CD4-positive, alpha-beta memory T cell (primary cell): ENCODE data around the gene SPTBN5. TPM values are rescaled to one million over a fixed set of nuclear protein-coding genes. Genes with fewer than 3 reads are reported as not detected.
A peak's percentile ranks its signal among the peaks of the same experiment; 100 is the strongest.

Experiments
- CTCF ChIA-PET: fragments of 350-600 bp; sonication (Branson Sonifier 250); formaldehyde crosslinking; loops from one replicate; lab custom pipeline; 2021; ENCODE audit warnings: inconsistent platforms; ENCODE audit not compliant: partially characterized antibody; lab: Charles Lee
- POLR2A ChIA-PET: fragments of 350-600 bp; sonication (Branson Sonifier 250); formaldehyde crosslinking; loops from one replicate; lab custom pipeline; 2021; ENCODE audit not compliant: partially characterized antibody; lab: Charles Lee
- DNase-seq, 5 donors: peaks; one replicate each; pipeline versions ENCODE4 v3.0.0 to v3.0.0-alpha.2; 2020 to 2022; ENCODE audit warnings: mixed read lengths in 1 of 5
- H3K27ac ChIP-seq: one replicate; pipeline ENCODE4 v1.7.0; 2013; ENCODE audit warnings: low read depth, low read length
- H3K27me3 ChIP-seq: 2 replicates; pipeline ENCODE4 v1.7.0; 2013; ENCODE audit warnings: mild to moderate bottlenecking, low read length, moderate library complexity; ENCODE audit not compliant: insufficient read depth
- H3K36me3 ChIP-seq: 2 replicates; pipeline ENCODE4 v1.7.0; 2013; ENCODE audit warnings: mild to moderate bottlenecking, low read length, moderate library complexity; ENCODE audit not compliant: insufficient read depth
- H3K4me1 ChIP-seq: 2 replicates; pipeline ENCODE4 v1.7.0; 2013; ENCODE audit warnings: mild to moderate bottlenecking, low read length, moderate library complexity; ENCODE audit not compliant: insufficient read depth
- H3K4me3 ChIP-seq, 2 donors: one replicate each; pipeline ENCODE4 v1.7.0; 2013; ENCODE audit warnings: low read length in 2 of 2, mild to moderate bottlenecking in 1 of 2
- H3K9me3 ChIP-seq, 2 donors: one replicate each; pipeline ENCODE4 v1.7.0; 2013; ENCODE audit warnings: low read length in 2 of 2, control low read depth in 1 of 2; ENCODE audit not compliant: control insufficient read depth in 1 of 2
- H3K27ac Mint-ChIP-seq, 7 donors: one replicate each; pipeline ENCODE4 v1.8.0; 2020 to 2021; ENCODE audit warnings: mixed read lengths in 7 of 7, mild to moderate bottlenecking in 6 of 7, inconsistent platforms in 3 of 7, moderate library complexity in 3 of 7
- H3K27me3 Mint-ChIP-seq, 2 donors: one replicate each; pipeline ENCODE4 v1.8.0; 2020 to 2021; ENCODE audit warnings: mixed read lengths in 2 of 2
- H3K36me3 Mint-ChIP-seq, 2 donors: one replicate each; pipeline ENCODE4 v1.8.0; 2020 to 2021; ENCODE audit warnings: mixed read lengths in 2 of 2, inconsistent platforms in 1 of 2, mild to moderate bottlenecking in 1 of 2
- H3K4me1 Mint-ChIP-seq, 4 donors: one replicate each; pipeline ENCODE4 v1.8.0; 2020 to 2021; ENCODE audit warnings: mixed read lengths in 4 of 4, mild to moderate bottlenecking in 1 of 4
- H3K4me3 Mint-ChIP-seq, 8 donors: one replicate each; pipeline ENCODE4 v1.8.0; 2020 to 2021; ENCODE audit warnings: mixed read lengths in 8 of 8, mild to moderate bottlenecking in 7 of 8, moderate library complexity in 6 of 8, inconsistent platforms in 3 of 8
- H3K9me3 Mint-ChIP-seq, 8 donors: one replicate each; pipeline ENCODE4 v1.8.0; 2020 to 2021; ENCODE audit warnings: mixed read lengths in 8 of 8, mild to moderate bottlenecking in 5 of 8, inconsistent platforms in 3 of 8, moderate library complexity in 1 of 8
- intact Hi-C: fragments of 100-400 bp; cut with micrococcal nuclease; formaldehyde crosslinking; loops from one replicate; pipeline ENCODE4 v1.15.1; 2023
- polyA plus RNA-seq, 2 donors: library from polyadenylated mRNA; unstranded; fragments of 300-500 nt; fragmentation: Illumina TruSeq; gene quantifications; one replicate each; pipeline ENCODE4 v1.2.3, GENCODE V29; 2021
- total RNA-seq, 2 experiments: library from RNA; stranded (reverse); gene quantifications; one replicate each; pipeline ENCODE4 v1.2.3, GENCODE V29; 2021

The SPTBN5 gene
- total and polyA plus RNA-seq, 4 experiments from 2014 or later: 0.03 to 2.7 (median 2.4) TPM; not detected in 1

DNA sequence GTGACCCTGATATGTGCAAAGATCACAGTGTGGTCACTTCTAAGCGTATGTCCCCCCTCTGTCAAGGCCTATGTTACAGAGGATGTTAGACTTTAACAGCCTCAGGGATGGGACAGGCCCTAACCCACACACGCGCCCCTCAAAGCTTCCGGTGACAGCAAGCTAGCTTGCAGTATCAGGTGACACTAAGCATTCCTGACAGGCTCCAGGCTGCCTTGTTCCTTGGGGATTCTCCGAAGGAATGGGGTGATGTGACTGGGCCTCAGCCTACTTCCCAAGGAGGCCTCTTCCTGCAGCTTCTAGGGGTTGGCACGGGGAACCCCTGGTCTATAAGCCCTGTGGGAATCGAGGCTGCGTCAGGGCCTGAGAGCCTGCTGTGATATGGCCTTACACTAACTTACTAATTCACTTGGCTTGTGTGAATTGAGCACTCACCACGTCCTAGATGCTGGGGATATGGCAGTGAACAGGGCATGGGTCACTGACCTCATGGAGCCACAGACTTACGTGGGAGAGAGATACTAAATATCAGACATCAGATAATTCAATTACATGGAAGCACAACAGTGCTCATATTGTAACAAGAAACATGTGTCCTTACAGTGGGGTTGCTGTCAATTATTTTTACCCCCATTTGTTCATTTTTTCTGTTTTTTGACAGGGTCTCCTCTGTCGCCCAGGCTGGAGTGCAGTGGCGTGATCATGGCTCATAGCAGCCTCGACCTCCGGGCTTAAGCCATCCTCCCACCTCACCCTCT lies 11.4 kb upstream of the SPTBN5 start:
- ChIA-PET POLR2A (interaction anchor here (0.7 to 6.6 kb wide), 13 partner anchors 10 to 132 kb away, joined by 3 to 49 read pairs (median 4); partner anchors contain the start of genes EHD4, JMJD7 and MAPKBP1), CTCF (interaction anchor here (0.7 to 9.1 kb wide), 49 partner anchors 8 to 1454 kb away, joined by 3 to 287 read pairs (median 5); partner anchors contain the start of genes EHD4, JMJD7 and MAPKBP1)
- H3K9me3 ChIP-seq: no peaks in the 10 kb centered on the region
- peaks cover 32% of the 10 kb centered on the region for H3K36me3 ChIP-seq
- H3K27me3 ChIP-seq: no peaks in the 10 kb centered on the region
- no peak overlapping the region for H3K4me3 ChIP-seq
- no peak for DNase-seq
- Mint-ChIP-seq H3K27ac (peak overlapping the region in 6 of 7 donors; percentile 63 to 89 (median 80)), H3K4me1 (peaks cover 8 to 12% (median 10%) of the 10 kb centered on the region in 4 donors), H3K9me3 (no peaks in the 10 kb centered on the region), H3K4me3 (no peak overlapping the region), H3K36me3 (peaks cover 40 to 57% of the 10 kb centered on the region in 2 donors), H3K27me3 (no peaks in the 10 kb centered on the region)
- no peak overlapping the region for H3K27ac ChIP-seq
- intact Hi-C loops: no loop called here
- H3K4me1 ChIP-seq: peaks cover 7% of the 10 kb centered on the region

GRCh38 chr15:41904541-41905005 lies 10.7 kb upstream of the SPTBN5 start:
- H3K36me3 Mint-ChIP-seq: peaks cover 39 to 55% of the 10 kb centered on the region in 2 donors
- H3K36me3 ChIP-seq: peaks cover 32% of the 10 kb centered on the region

GRCh38 chr15:41903782-41904181 lies 9.9 kb upstream of the SPTBN5 start:
- DNase-seq: no peak
- H3K36me3 Mint-ChIP-seq: peaks cover 41 to 55% of the 10 kb centered on the region in 2 donors

More at GRCh38 chr15:41904541-41905005, 10.7 kb upstream of the SPTBN5 start:
- Mint-ChIP-seq H3K4me3 (no peak overlapping the region), H3K27ac (peak overlapping the region in 6 of 7 donors; percentile 63 to 89 (median 80)), H3K9me3 (no peaks in the 10 kb centered on the region), H3K4me1 (peaks cover 6 to 13% (median 10%) of the 10 kb centered on the region in 4 donors), H3K27me3 (no peaks in the 10 kb centered on the region)
- H3K27ac ChIP-seq: no peak overlapping the region
- ChIA-PET CTCF (interaction anchor here (0.7 to 9.1 kb wide), 49 partner anchors 9 to 1454 kb away, joined by 3 to 287 read pairs (median 5); partner anchors contain the start of genes EHD4, JMJD7 and MAPKBP1), POLR2A (interaction anchor here (0.7 to 6.6 kb wide), 13 partner anchors 9 to 131 kb away, joined by 3 to 49 read pairs (median 4); partner anchors contain the start of genes EHD4, JMJD7 and MAPKBP1)
- no peak overlapping the region for H3K4me3 ChIP-seq
- no peaks in the 10 kb centered on the region for H3K9me3 ChIP-seq
- DNase-seq: peak; percentile 68 to 76 (median 69)
- intact Hi-C loops: loop anchor here (1.0 to 5.0 kb wide), 9 partner anchors 9 to 300 kb away; partner anchors contain the start of genes EHD4 and JMJD7
- H3K4me1 ChIP-seq: peaks cover 7% of the 10 kb centered on the region
- H3K27me3 ChIP-seq: no peaks in the 10 kb centered on the region

DNA sequence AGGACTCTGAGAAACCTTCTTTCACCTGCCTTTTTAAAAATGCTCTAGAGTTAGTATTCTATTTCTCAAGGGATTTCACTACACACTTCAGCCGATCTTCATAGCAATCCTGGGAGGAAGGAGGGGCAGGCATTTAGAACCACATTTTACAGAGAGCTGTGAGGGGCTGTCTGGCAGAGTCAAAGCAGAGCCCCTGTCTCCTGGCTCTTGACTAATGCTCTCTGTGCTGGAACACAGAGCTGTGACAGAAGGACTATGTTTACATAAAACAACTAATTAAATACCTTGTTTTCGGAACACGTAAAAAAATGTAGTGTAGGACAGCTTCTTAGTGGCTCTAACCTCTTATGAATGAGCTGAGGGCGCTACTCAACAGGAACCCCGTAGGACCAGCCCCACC lies 7.6 kb upstream of the SPTBN5 start:
- Mint-ChIP-seq H3K4me3 (no peak overlapping the region), H3K36me3 (peaks cover 25 to 51% of the 10 kb centered on the region in 2 donors), H3K9me3 (no peaks in the 10 kb centered on the region), H3K27me3 (no peaks in the 10 kb centered on the region), H3K4me1 (peaks cover 8 to 22% (median 15%) of the 10 kb centered on the region in 4 donors), H3K27ac (peak overlapping the region; percentile 9 to 87 (median 57))
- DNase-seq: no peak
- Histone ChIP-seq H3K9me3 (no peaks in the 10 kb centered on the region), H3K4me1 (peaks cover 7% of the 10 kb centered on the region), H3K36me3 (peaks cover 10% of the 10 kb centered on the region), H3K4me3 (no peak overlapping the region), H3K27ac (no peak overlapping the region), H3K27me3 (no peaks in the 10 kb centered on the region)
- CTCF ChIA-PET: interaction anchor here (4.0 to 9.1 kb wide), 4 partner anchors 35 to 206 kb away, joined by 15 to 287 read pairs (median 90); partner anchors contain the start of gene MAPKBP1
- intact Hi-C loops: loop anchor here (5.0 kb wide), 1 partner anchor 71 kb away; the partner anchor contains the start of gene EHD4
- POLR2A ChIA-PET: interaction anchor here (1.0 to 1.5 kb wide), 5 partner anchors 9 to 128 kb away, joined by 3 to 5 read pairs (median 3); no protein-coding TSS in a partner anchor

More at GRCh38 chr15:41903782-41904181, 9.9 kb upstream of the SPTBN5 start:
- no peak overlapping the region for H3K4me3 ChIP-seq
- H3K27me3 ChIP-seq: no peaks in the 10 kb centered on the region
- no peaks in the 10 kb centered on the region for H3K9me3 ChIP-seq
- Mint-ChIP-seq H3K9me3 (no peaks in the 10 kb centered on the region), H3K27ac (peak overlapping the region in 3 of 7 donors; percentile 41 to 57 (median 48)), H3K4me3 (no peak overlapping the region), H3K27me3 (no peaks in the 10 kb centered on the region), H3K4me1 (peaks cover 6 to 15% (median 10%) of the 10 kb centered on the region in 4 donors)
- no peak overlapping the region for H3K27ac ChIP-seq
- intact Hi-C loops: loop anchor here (1.0 to 5.0 kb wide), 9 partner anchors 8 to 299 kb away; partner anchors contain the start of genes EHD4 and JMJD7
- H3K36me3 ChIP-seq: peaks cover 24% of the 10 kb centered on the region
- POLR2A ChIA-PET: interaction anchor here (1.1 to 6.6 kb wide), 6 partner anchors 9 to 130 kb away, joined by 4 to 49 read pairs (median 16); partner anchors contain the start of genes JMJD7 and MAPKBP1
- CTCF ChIA-PET: interaction anchor here (0.9 to 9.1 kb wide), 14 partner anchors 9 to 301 kb away, joined by 3 to 287 read pairs (median 14); partner anchors contain the start of gene MAPKBP1
- peaks cover 7% of the 10 kb centered on the region for H3K4me1 ChIP-seq

- Mint-ChIP-seq H3K4me1 (peaks cover 8 to 27% (median 18%) of the 10 kb centered on the region in 4 donors), H3K27me3 (no peaks in the 10 kb centered on the region), H3K4me3 (no peak overlapping the region), H3K36me3 (peaks cover 18 to 44% of the 10 kb centered on the region in 2 donors), H3K27ac (peak overlapping the region in 5 of 7 donors; percentile 28 to 87 (median 57)), H3K9me3 (no peaks in the 10 kb centered on the region)
- H3K36me3 ChIP-seq: peaks cover 10% of the 10 kb centered on the region
- intact Hi-C loops: loop anchor here (5.0 kb wide), 1 partner anchor 72 kb away; the partner anchor contains the start of gene EHD4
- no peak overlapping the region for H3K27ac ChIP-seq
- CTCF ChIA-PET: interaction anchor here (1.1 to 9.1 kb wide), 5 partner anchors 36 to 128 kb away, joined by 3 to 287 read pairs (median 52); partner anchors contain the start of gene MAPKBP1
- peaks cover 7% of the 10 kb centered on the region for H3K4me1 ChIP-seq
- POLR2A ChIA-PET: interaction anchor here (1.1 to 1.5 kb wide), 4 partner anchors 9 to 127 kb away, joined by 3 to 5 read pairs (median 4); no protein-coding TSS in a partner anchor
- no peak for DNase-seq
- H3K4me3 ChIP-seq: no peak overlapping the region
- no peaks in the 10 kb centered on the region for H3K27me3 ChIP-seq
- H3K9me3 ChIP-seq: no peaks in the 10 kb centered on the region
Observed at GRCh38 chr15:41900526-41901380, 6.9 kb upstream of the SPTBN5 start.
